HepG2 (cell line): ENCODE results near the gene WBP1. TPM values are rescaled to one million over a fixed set of nuclear protein-coding genes. Genes with fewer than 3 reads are reported as not detected.

Experiments used
- ETV6 ChIP-seq: sonication (generic); formaldehyde crosslinking; conservative IDR thresholded peaks from 2 replicates; pipeline ENCODE4 v1.4.0; 2020; ENCODE audit warnings: missing genetic modification reagents
- FOXK2 ChIP-seq: fragments of 450-650 bp; IDR thresholded peaks from 2 replicates; pipeline ENCODE4 v1.6.1; 2016
- KDM2A ChIP-seq: sonication (generic); formaldehyde crosslinking; IDR thresholded peaks from 2 replicates; pipeline ENCODE4 v1.4.0; 2020; ENCODE audit warnings: low read depth, missing genetic modification reagents, borderline replicate concordance
- MBNL3 ChIP-seq: fragments of 250-450 bp; sonication (Bioruptor Pico); conservative IDR thresholded peaks from 2 replicates; pipeline ENCODE4 v1.8.0; 2022; ENCODE audit warnings: mild to moderate bottlenecking, inconsistent platforms
- MEIS2 ChIP-seq: sonication (generic); formaldehyde crosslinking; IDR thresholded peaks from 2 replicates; pipeline ENCODE4 v1.9.0; 2021; ENCODE audit warnings: mild to moderate bottlenecking, missing genetic modification reagents
- POLR2G ChIP-seq: fragments of 200-400 bp; formaldehyde crosslinking; IDR thresholded peaks from 2 replicates; pipeline ENCODE4 v1.6.1; 2018; ENCODE audit warnings: mild to moderate bottlenecking, low read depth, low read length, moderate library complexity
- RBM22 ChIP-seq: fragments of 200-400 bp; formaldehyde crosslinking; optimal IDR thresholded peaks from 2 replicates; pipeline ENCODE3; 2017; ENCODE audit warnings: mild to moderate bottlenecking, low read length, moderate library complexity
- SPEN ChIP-seq: sonication (generic); formaldehyde crosslinking; IDR thresholded peaks from 2 replicates; pipeline ENCODE4 v1.5.1; 2020; ENCODE audit warnings: low read depth, mild to moderate bottlenecking, missing genetic modification reagents
- TBX3 ChIP-seq: fragments of 450-650 bp; IDR thresholded peaks from 2 replicates; pipeline ENCODE4 v1.6.1; 2017; ENCODE audit warnings: antibody characterized with exemption, mild to moderate bottlenecking, inconsistent platforms, borderline replicate concordance
- TCF12 ChIP-seq, 2 experiments: fragments of 450-650 bp in 1 of 2; sonication (generic) in 1 of 2; formaldehyde crosslinking in 1 of 2; IDR thresholded peaks; 2 replicates each; pipeline versions ENCODE4 v1.6.1 to v1.8.0; 2017 to 2022; ENCODE audit warnings: antibody characterized with exemption in 1 of 2, mild to moderate bottlenecking in 1 of 2, missing genetic modification reagents in 1 of 2, moderate library complexity in 1 of 2
- U2AF1 ChIP-seq: fragments of 200-400 bp; formaldehyde crosslinking; optimal IDR thresholded peaks from 2 replicates; pipeline ENCODE3; 2017; ENCODE audit warnings: mild to moderate bottlenecking, low read depth, low read length
- YY1 ChIP-seq: IDR thresholded peaks from 2 replicates; pipeline ENCODE4 v1.6.1; 2011; ENCODE audit warnings: low read length, low read depth, moderate library complexity, mild to moderate bottlenecking; ENCODE audit not compliant: insufficient read depth, insufficient replicate concordance
- ZFP36L2 ChIP-seq: sonication (generic); formaldehyde crosslinking; IDR thresholded peaks from 2 replicates; pipeline ENCODE4 v1.4.0; 2020; ENCODE audit warnings: missing genetic modification reagents
- ZNF296 ChIP-seq: sonication (generic); formaldehyde crosslinking; conservative IDR thresholded peaks from 2 replicates; pipeline ENCODE4 v1.5.0; 2020; ENCODE audit warnings: mild to moderate bottlenecking, missing genetic modification reagents
- ZNF691 ChIP-seq: sonication (generic); formaldehyde crosslinking; IDR thresholded peaks from 2 replicates; pipeline ENCODE4 v1.4.0; 2020; ENCODE audit warnings: missing genetic modification reagents, low read depth, mild to moderate bottlenecking, borderline replicate concordance
- ZNF768 ChIP-seq: sonication (generic); formaldehyde crosslinking; IDR thresholded peaks from 2 replicates; pipeline ENCODE4 v1.4.0; 2020; ENCODE audit warnings: missing genetic modification reagents
- ZNF816 ChIP-seq: sonication (generic); formaldehyde crosslinking; IDR thresholded peaks from 2 replicates; pipeline ENCODE4 v1.8.0; 2022; ENCODE audit warnings: missing genetic modification reagents, mild to moderate bottlenecking, borderline replicate concordance
- polyA plus RNA-seq, 8 experiments: library from polyadenylated mRNA; depleted of rRNA in 3 of 8; stranded (reverse) in 7 of 8; unstranded in 1 of 8; fragments of >200 nt; fragmentation: Illumina TruSeq in 4 of 8; extraction: Trizol in 4 of 8; gene quantifications; 2 replicates each; pipeline versions ENCODE4 v1.2.1 to v1.2.3, GENCODE V29; 2011 to 2016; ENCODE audit warnings: low read depth in 4 of 8, missing spikeins in 1 of 8, mixed read lengths in 1 of 8; ENCODE audit not compliant: insufficient read depth in 1 of 8
- total RNA-seq, 5 experiments: library from RNA; depleted of rRNA; stranded (reverse); fragments of >200 nt; fragmentation: Illumina TruSeq; extraction: Trizol; gene quantifications; 2 replicates each; pipeline ENCODE4 v1.2.3, GENCODE V29; 2016; ENCODE audit warnings: low read depth in 1 of 5
- TF ChIP-seq, protein P1 (sequence below): sonication (generic); formaldehyde crosslinking; IDR thresholded peaks from 2 replicates; pipeline ENCODE4 v1.5.0; 2020; ENCODE audit warnings: mild to moderate bottlenecking, missing genetic modification reagents, borderline replicate concordance
- TF ChIP-seq, protein P2 (sequence below): sonication (generic); formaldehyde crosslinking; conservative IDR thresholded peaks from 2 replicates; pipeline ENCODE4 v1.8.1; 2023; ENCODE audit warnings: missing genetic modification reagents

WBP1 gene
- total and polyA plus RNA-seq, 2 of the 13 experiments (the other 11 are each of a cell fraction or from before 2014, with no cell fraction given) = 38.8 to 85.7 TPM

DNA sequence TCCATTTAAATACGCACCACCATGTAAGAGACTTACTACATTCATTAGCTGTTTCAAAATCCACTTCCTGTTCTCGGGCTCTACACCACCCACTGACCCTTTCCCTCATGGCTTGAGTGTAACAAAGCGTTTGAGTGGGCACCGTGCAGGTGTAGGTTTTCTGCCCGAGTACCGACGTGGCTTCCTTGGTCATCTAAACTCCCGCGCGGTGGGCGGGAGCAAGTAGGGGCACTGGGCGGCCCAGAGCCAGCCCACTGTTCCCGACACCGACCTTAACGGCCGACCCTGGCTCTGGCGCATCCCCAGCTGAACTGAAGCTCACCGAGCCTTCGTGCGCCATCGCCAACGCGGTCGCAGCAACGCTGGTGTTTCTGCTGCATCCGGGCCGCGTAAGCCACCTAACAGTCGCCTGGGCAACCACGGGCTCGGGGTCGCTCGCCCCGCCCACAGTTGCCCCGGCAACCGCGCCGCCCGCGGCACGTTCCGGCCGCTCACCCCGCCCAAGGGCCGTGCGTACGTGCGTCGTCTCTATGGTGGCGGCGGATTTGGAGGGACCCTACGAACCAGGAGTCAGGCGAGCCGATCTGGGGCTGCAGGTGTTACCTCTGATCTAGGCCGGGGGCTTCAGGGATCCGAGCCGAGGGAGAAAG lies 36.9 kb upstream of the WBP1 start, which contains the start of the genes C2orf81 and WDR54 (continued):
- TF ChIP-seq, protein P1, sequence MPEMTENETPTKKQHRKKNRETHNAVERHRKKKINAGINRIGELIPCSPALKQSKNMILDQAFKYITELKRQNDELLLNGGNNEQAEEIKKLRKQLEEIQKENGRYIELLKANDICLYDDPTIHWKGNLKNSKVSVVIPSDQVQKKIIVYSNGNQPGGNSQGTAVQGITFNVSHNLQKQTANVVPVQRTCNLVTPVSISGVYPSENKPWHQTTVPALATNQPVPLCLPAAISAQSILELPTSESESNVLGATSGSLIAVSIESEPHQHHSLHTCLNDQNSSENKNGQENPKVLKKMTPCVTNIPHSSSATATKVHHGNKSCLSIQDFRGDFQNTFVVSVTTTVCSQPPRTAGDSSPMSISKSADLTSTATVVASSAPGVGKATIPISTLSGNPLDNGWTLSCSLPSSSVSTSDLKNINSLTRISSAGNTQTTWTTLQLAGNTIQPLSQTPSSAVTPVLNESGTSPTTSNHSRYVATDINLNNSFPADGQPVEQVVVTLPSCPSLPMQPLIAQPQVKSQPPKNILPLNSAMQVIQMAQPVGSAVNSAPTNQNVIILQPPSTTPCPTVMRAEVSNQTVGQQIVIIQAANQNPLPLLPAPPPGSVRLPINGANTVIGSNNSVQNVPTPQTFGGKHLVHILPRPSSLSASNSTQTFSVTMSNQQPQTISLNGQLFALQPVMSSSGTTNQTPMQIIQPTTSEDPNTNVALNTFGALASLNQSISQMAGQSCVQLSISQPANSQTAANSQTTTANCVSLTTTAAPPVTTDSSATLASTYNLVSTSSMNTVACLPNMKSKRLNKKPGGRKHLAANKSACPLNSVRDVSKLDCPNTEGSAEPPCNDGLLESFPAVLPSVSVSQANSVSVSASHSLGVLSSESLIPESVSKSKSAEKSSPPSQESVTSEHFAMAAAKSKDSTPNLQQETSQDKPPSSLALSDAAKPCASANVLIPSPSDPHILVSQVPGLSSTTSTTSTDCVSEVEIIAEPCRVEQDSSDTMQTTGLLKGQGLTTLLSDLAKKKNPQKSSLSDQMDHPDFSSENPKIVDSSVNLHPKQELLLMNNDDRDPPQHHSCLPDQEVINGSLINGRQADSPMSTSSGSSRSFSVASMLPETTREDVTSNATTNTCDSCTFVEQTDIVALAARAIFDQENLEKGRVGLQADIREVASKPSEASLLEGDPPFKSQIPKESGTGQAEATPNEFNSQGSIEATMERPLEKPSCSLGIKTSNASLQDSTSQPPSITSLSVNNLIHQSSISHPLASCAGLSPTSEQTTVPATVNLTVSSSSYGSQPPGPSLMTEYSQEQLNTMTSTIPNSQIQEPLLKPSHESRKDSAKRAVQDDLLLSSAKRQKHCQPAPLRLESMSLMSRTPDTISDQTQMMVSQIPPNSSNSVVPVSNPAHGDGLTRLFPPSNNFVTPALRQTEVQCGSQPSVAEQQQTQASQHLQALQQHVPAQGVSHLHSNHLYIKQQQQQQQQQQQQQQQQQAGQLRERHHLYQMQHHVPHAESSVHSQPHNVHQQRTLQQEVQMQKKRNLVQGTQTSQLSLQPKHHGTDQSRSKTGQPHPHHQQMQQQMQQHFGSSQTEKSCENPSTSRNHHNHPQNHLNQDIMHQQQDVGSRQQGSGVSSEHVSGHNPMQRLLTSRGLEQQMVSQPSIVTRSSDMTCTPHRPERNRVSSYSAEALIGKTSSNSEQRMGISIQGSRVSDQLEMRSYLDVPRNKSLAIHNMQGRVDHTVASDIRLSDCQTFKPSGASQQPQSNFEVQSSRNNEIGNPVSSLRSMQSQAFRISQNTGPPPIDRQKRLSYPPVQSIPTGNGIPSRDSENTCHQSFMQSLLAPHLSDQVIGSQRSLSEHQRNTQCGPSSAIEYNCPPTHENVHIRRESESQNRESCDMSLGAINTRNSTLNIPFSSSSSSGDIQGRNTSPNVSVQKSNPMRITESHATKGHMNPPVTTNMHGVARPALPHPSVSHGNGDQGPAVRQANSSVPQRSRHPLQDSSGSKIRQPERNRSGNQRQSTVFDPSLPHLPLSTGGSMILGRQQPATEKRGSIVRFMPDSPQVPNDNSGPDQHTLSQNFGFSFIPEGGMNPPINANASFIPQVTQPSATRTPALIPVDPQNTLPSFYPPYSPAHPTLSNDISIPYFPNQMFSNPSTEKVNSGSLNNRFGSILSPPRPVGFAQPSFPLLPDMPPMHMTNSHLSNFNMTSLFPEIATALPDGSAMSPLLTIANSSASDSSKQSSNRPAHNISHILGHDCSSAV (CRISPR knock-in tag) = no peak
- TF ChIP-seq ZNF768 (CRISPR knock-in tag) = peak; percentile 27; the same call in 1 of the 2 replicates
- no peak for TF ChIP-seq ZNF296
- no peak for TF ChIP-seq U2AF1
- no peak for TF ChIP-seq MBNL3 (CRISPR knock-in tag)
- TF ChIP-seq SPEN (CRISPR knock-in tag) = peak; percentile 76
- no peak for TF ChIP-seq TCF12 (IDR thresholded peaks at IDR 0.05)
- peak; percentile 80; the same call in 1 of the 2 replicates for TF ChIP-seq TCF12 (CRISPR knock-in tag; IDR thresholded peaks at IDR 0.05)
- TF ChIP-seq FOXK2 = no peak
- TF ChIP-seq KDM2A = peak; percentile 58; the same call in 1 of the 2 replicates
- TF ChIP-seq TBX3 = no peak
- no peak for TF ChIP-seq MEIS2 (CRISPR knock-in tag)
- TF ChIP-seq, protein P2, sequence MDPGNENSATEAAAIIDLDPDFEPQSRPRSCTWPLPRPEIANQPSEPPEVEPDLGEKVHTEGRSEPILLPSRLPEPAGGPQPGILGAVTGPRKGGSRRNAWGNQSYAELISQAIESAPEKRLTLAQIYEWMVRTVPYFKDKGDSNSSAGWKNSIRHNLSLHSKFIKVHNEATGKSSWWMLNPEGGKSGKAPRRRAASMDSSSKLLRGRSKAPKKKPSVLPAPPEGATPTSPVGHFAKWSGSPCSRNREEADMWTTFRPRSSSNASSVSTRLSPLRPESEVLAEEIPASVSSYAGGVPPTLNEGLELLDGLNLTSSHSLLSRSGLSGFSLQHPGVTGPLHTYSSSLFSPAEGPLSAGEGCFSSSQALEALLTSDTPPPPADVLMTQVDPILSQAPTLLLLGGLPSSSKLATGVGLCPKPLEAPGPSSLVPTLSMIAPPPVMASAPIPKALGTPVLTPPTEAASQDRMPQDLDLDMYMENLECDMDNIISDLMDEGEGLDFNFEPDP (CRISPR knock-in tag) = no peak
- TF ChIP-seq ZNF691 (CRISPR knock-in tag) = 0 out of 2 replicates have a peak, but pooled peaks have one; percentile 53
- TF ChIP-seq POLR2G = no peak
- no peak; the same call in 1 of the 2 replicates for TF ChIP-seq ZNF816 (CRISPR knock-in tag)
- peak; percentile 100 for TF ChIP-seq RBM22
- TF ChIP-seq YY1 = peak; percentile 70
- no peak for TF ChIP-seq ETV6 (CRISPR knock-in tag)
- TF ChIP-seq ZFP36L2 (CRISPR knock-in tag) = no peak
